Natural killer cell (primary cell): Measurements from ENCODE around the gene OR52B2. TPM values are rescaled to one million over a fixed set of nuclear protein-coding genes. Genes with fewer than 3 reads are reported as not detected.
A peak's percentile ranks its signal among the peaks of the same experiment; 100 is the strongest.

Source experiments
- ATAC-seq, 3 donors: fragments of 150-1000 bp in 2 of 3; fragments of 200-7000 bp in 1 of 3; cut with Tn5 transposase; 1 replicate in 1 of 3; 2 replicates in 2 of 3; pipeline ENCODE4 v1.10.0; 2021; ENCODE audit warnings: mild to moderate bottlenecking in 2 of 3, moderate library complexity in 2 of 3
- DNase-seq, 2 donors: peaks; one replicate each; pipeline versions ENCODE4 v3.0.0 to v3.0.0-alpha.2; 2013 to 2021; ENCODE audit warnings: mixed read lengths in 1 of 2
- H3K27ac ChIP-seq: one replicate; pipeline ENCODE4 v1.5.1; 2013; ENCODE audit warnings: mild to moderate bottlenecking, low read length
- H3K27me3 ChIP-seq: one replicate; pipeline ENCODE4 v1.6.1; 2013; ENCODE audit warnings: low read length; ENCODE audit not compliant: control insufficient read depth, insufficient read depth
- H3K36me3 ChIP-seq: one replicate; pipeline ENCODE4 v1.6.1; 2013; ENCODE audit warnings: low read length; ENCODE audit not compliant: control insufficient read depth, insufficient read depth
- H3K4me1 ChIP-seq: one replicate; pipeline ENCODE4 v1.6.1; 2013; ENCODE audit warnings: low read length; ENCODE audit not compliant: control insufficient read depth, insufficient read depth
- H3K4me3 ChIP-seq: one replicate; pipeline ENCODE4 v1.5.1; 2013; ENCODE audit warnings: low read length
- H3K9me3 ChIP-seq: one replicate; pipeline ENCODE4 v1.6.1; 2013; ENCODE audit warnings: low read length; ENCODE audit not compliant: control insufficient read depth, insufficient read depth
- H3K27ac Mint-ChIP-seq, 2 donors: one replicate each; pipeline ENCODE4 v1.8.0; 2022; ENCODE audit warnings: mild to moderate bottlenecking in 2 of 2, mixed read lengths in 2 of 2, moderate library complexity in 1 of 2
- H3K27me3 Mint-ChIP-seq, 2 donors: one replicate each; pipeline ENCODE4 v1.8.0; 2022; ENCODE audit warnings: low read depth in 2 of 2, mixed read lengths in 2 of 2
- H3K36me3 Mint-ChIP-seq: one replicate; pipeline ENCODE4 v1.8.0; 2022; ENCODE audit warnings: mixed read lengths
- H3K4me1 Mint-ChIP-seq, 2 donors: one replicate each; pipeline ENCODE4 v1.8.0; 2022; ENCODE audit warnings: mixed read lengths in 2 of 2
- H3K4me3 Mint-ChIP-seq: one replicate; pipeline ENCODE4 v1.8.0; 2022; ENCODE audit warnings: mild to moderate bottlenecking, moderate library complexity, mixed read lengths
- H3K9me3 Mint-ChIP-seq, 2 donors: one replicate each; pipeline ENCODE4 v1.8.0; 2022; ENCODE audit warnings: mixed read lengths in 2 of 2
- WGBS: methylation state at CpG from one replicate; pipeline ENCODE4 v1.1.7; 2013; ENCODE audit warnings: missing lambda C conversion rate; ENCODE audit not compliant: insufficient coverage; 5-methylcytosine and 5-hydroxymethylcytosine counted together
- intact Hi-C: fragments of 100-400 bp; cut with micrococcal nuclease; formaldehyde crosslinking; loops from one replicate; pipeline ENCODE4 v1.14.2; 2022
- total RNA-seq, 4 donors: library from RNA; stranded (reverse); fragments of 120-200 nt in 1 of 4; gene quantifications; one replicate each; pipeline versions ENCODE4 v1.2.3 to v1.2.4, GENCODE V29; 2013 to 2022
- TF ChIP-seq, protein P1 (sequence below): fragments of 200-600 bp; IDR thresholded peaks from one replicate; pipeline ENCODE4 v1.8.0; 2022; ENCODE audit warnings: antibody characterized with exemption

OR52B2 gene
- total RNA-seq, 3 donors from 2014 or later (not counting 1 experiment from before 2014, with no cell fraction given): 0.35 TPM; not detected in 2

GRCh38 chr11:6203327-6203726, 33.2 kb upstream of the OR52B2 start:
- H3K27ac ChIP-seq: peak overlapping the region; percentile 15
- peak overlapping the region; percentile 89 to 90 for H3K27ac Mint-ChIP-seq
- DNase-seq (peak in 1 of 2 donors; percentile 62), ATAC-seq (peak; percentile 24 to 56 (median 54))
- H3K4me1 Mint-ChIP-seq: peaks cover 69 to 82% of the 10 kb centered on the region in 2 donors
- intact Hi-C loops: loop anchor here (5.0 kb wide), 1 partner anchor 279 kb away; the partner anchor contains the start of genes ARFIP2 and TIMM10B
- H3K27me3 ChIP-seq: no peaks in the 10 kb centered on the region
- peaks cover 0 to 3% of the 10 kb centered on the region in 2 donors for H3K9me3 Mint-ChIP-seq
- H3K27me3 Mint-ChIP-seq: no peaks in the 10 kb centered on the region
- H3K4me3 ChIP-seq: no peak overlapping the region
- no peaks in the 10 kb centered on the region for H3K36me3 Mint-ChIP-seq
- WGBS: 6% methylated on average over 3 of the region's 3 CpGs
- peaks cover 13% of the 10 kb centered on the region for H3K36me3 ChIP-seq
- no peaks in the 10 kb centered on the region for H3K9me3 ChIP-seq
- H3K4me3 Mint-ChIP-seq: peak overlapping the region; percentile 82
- TF ChIP-seq, protein P1, sequence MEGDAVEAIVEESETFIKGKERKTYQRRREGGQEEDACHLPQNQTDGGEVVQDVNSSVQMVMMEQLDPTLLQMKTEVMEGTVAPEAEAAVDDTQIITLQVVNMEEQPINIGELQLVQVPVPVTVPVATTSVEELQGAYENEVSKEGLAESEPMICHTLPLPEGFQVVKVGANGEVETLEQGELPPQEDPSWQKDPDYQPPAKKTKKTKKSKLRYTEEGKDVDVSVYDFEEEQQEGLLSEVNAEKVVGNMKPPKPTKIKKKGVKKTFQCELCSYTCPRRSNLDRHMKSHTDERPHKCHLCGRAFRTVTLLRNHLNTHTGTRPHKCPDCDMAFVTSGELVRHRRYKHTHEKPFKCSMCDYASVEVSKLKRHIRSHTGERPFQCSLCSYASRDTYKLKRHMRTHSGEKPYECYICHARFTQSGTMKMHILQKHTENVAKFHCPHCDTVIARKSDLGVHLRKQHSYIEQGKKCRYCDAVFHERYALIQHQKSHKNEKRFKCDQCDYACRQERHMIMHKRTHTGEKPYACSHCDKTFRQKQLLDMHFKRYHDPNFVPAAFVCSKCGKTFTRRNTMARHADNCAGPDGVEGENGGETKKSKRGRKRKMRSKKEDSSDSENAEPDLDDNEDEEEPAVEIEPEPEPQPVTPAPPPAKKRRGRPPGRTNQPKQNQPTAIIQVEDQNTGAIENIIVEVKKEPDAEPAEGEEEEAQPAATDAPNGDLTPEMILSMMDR: no peak
- peaks cover 53% of the 10 kb centered on the region for H3K4me1 ChIP-seq

GRCh38 chr11:6202041-6202440, 31.9 kb upstream of the OR52B2 start:
- no peaks in the 10 kb centered on the region for H3K36me3 Mint-ChIP-seq
- DNase-seq: no peak
- H3K27me3 ChIP-seq: no peaks in the 10 kb centered on the region
- H3K27ac Mint-ChIP-seq: peak overlapping the region; percentile 89 to 90
- WGBS: 46% methylated on average over 1 of the region's 1 CpG
- H3K4me1 ChIP-seq: peaks cover 55% of the 10 kb centered on the region
- H3K9me3 Mint-ChIP-seq: peaks cover 0 to 3% of the 10 kb centered on the region in 2 donors
- peak overlapping the region; percentile 84 for H3K4me3 Mint-ChIP-seq
- no peaks in the 10 kb centered on the region for H3K9me3 ChIP-seq
- H3K27ac ChIP-seq: peak overlapping the region; percentile 58
- H3K27me3 Mint-ChIP-seq: no peaks in the 10 kb centered on the region
- peak in 2 of 3 donors; percentile 9 to 17 for ATAC-seq
- no peak overlapping the region for H3K4me3 ChIP-seq
- TF ChIP-seq, protein P1: no peak
- H3K36me3 ChIP-seq: peaks cover 8% of the 10 kb centered on the region
- intact Hi-C loops: loop anchor here (5.0 kb wide), 1 partner anchor 280 kb away; the partner anchor contains the start of genes ARFIP2 and TIMM10B
- peaks cover 82 to 92% of the 10 kb centered on the region in 2 donors for H3K4me1 Mint-ChIP-seq

DNA sequence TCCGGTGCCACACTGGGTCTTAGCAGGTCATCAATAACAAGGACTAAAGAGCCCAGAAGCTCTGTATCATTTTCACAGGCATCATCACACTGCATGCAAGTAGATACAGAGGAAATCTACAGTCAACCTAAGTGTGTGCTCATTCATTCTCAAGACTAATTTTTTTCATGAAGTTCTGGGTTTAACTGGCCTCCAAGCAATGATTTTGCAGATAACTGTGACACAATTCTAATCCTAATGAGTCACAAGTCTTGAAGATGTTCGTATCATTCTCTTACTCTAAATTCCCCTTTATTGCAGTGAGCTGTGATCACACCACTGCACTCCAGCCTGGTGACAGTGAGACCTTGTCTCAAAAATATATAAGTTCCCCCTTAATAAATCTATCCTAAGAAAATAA, 31.4 kb upstream of the OR52B2 start:
- peak overlapping the region; percentile 89 to 90 for H3K27ac Mint-ChIP-seq
- ATAC-seq (peak; percentile 65 to 83 (median 69)), DNase-seq (peak in 1 of 2 donors; percentile 34)
- H3K27me3 Mint-ChIP-seq: no peaks in the 10 kb centered on the region
- H3K4me1 Mint-ChIP-seq: peaks cover 86 to 90% of the 10 kb centered on the region in 2 donors
- WGBS: 58% methylated on average over 2 of the region's 2 CpGs
- H3K4me1 ChIP-seq: peaks cover 61% of the 10 kb centered on the region
- no peaks in the 10 kb centered on the region for H3K36me3 Mint-ChIP-seq
- H3K4me3 ChIP-seq: no peak overlapping the region
- peak overlapping the region; percentile 82 for H3K27ac ChIP-seq
- H3K36me3 ChIP-seq: peaks cover 7% of the 10 kb centered on the region
- H3K9me3 Mint-ChIP-seq: peaks cover 0 to 3% of the 10 kb centered on the region in 2 donors
- H3K27me3 ChIP-seq: no peaks in the 10 kb centered on the region
- H3K4me3 Mint-ChIP-seq: peak overlapping the region; percentile 84
- intact Hi-C loops: loop anchor here (1.0 to 5.0 kb wide), 3 partner anchors 27 to 281 kb away; partner anchors contain the start of genes ARFIP2, FHIP1B and TIMM10B
- TF ChIP-seq, protein P1: no peak
- no peaks in the 10 kb centered on the region for H3K9me3 ChIP-seq
